ENCODE results near the gene PMPCA.

The PMPCA gene

DNA sequence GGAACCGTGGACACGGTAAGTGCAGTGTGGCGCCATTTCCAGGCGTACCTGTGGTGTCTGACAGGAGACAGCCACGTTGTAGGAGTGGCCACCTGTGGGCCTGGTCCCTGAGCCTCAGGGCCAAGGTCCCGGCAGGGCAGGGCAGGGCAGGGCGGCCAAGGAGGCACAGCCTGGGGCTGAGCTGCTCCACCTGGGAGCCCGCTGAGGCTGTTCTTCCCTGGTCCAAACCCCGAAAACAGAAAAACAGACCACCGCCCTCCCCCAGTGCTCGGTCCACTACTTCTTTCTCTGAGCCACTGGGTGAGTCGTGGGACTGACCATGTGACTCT lies 8.6 kb downstream of the PMPCA start:
- Histone ChIP-seq H3K27me3 (ENCODE audit: insufficient read depth, poor library complexity, severe bottlenecking) (no peaks in the 10 kb centered on the region), H3K4me3 (replicated peaks; ENCODE audit: insufficient read depth, low read length) (no peak overlapping the region), H3K27ac (replicated peaks) (no peak overlapping the region)
- no peak for DNase-seq (ENCODE audit: low read depth in 1 of 2, low spot score in 1 of 2)
- no peak for TF ChIP-seq SPI1 (IDR thresholded peaks at IDR 0.05; ENCODE audit: borderline replicate concordance, low read depth)
- no peak for TF ChIP-seq GABPA (IDR thresholded peaks at IDR 0.05; ENCODE audit: low read depth)
- TF ChIP-seq, protein P1, sequence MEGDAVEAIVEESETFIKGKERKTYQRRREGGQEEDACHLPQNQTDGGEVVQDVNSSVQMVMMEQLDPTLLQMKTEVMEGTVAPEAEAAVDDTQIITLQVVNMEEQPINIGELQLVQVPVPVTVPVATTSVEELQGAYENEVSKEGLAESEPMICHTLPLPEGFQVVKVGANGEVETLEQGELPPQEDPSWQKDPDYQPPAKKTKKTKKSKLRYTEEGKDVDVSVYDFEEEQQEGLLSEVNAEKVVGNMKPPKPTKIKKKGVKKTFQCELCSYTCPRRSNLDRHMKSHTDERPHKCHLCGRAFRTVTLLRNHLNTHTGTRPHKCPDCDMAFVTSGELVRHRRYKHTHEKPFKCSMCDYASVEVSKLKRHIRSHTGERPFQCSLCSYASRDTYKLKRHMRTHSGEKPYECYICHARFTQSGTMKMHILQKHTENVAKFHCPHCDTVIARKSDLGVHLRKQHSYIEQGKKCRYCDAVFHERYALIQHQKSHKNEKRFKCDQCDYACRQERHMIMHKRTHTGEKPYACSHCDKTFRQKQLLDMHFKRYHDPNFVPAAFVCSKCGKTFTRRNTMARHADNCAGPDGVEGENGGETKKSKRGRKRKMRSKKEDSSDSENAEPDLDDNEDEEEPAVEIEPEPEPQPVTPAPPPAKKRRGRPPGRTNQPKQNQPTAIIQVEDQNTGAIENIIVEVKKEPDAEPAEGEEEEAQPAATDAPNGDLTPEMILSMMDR (IDR thresholded peaks at IDR 0.05; ENCODE audit: insufficient read depth, low read length), result no peak
- TF ChIP-seq POLR2AphosphoS5 (IDR thresholded peaks at IDR 0.05; ENCODE audit: low read depth), result no peak
- TF ChIP-seq, protein P2, sequence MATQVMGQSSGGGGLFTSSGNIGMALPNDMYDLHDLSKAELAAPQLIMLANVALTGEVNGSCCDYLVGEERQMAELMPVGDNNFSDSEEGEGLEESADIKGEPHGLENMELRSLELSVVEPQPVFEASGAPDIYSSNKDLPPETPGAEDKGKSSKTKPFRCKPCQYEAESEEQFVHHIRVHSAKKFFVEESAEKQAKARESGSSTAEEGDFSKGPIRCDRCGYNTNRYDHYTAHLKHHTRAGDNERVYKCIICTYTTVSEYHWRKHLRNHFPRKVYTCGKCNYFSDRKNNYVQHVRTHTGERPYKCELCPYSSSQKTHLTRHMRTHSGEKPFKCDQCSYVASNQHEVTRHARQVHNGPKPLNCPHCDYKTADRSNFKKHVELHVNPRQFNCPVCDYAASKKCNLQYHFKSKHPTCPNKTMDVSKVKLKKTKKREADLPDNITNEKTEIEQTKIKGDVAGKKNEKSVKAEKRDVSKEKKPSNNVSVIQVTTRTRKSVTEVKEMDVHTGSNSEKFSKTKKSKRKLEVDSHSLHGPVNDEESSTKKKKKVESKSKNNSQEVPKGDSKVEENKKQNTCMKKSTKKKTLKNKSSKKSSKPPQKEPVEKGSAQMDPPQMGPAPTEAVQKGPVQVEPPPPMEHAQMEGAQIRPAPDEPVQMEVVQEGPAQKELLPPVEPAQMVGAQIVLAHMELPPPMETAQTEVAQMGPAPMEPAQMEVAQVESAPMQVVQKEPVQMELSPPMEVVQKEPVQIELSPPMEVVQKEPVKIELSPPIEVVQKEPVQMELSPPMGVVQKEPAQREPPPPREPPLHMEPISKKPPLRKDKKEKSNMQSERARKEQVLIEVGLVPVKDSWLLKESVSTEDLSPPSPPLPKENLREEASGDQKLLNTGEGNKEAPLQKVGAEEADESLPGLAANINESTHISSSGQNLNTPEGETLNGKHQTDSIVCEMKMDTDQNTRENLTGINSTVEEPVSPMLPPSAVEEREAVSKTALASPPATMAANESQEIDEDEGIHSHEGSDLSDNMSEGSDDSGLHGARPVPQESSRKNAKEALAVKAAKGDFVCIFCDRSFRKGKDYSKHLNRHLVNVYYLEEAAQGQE (IDR thresholded peaks at IDR 0.05; ENCODE audit: insufficient replicate concordance, low read depth), result no peak

DNA sequence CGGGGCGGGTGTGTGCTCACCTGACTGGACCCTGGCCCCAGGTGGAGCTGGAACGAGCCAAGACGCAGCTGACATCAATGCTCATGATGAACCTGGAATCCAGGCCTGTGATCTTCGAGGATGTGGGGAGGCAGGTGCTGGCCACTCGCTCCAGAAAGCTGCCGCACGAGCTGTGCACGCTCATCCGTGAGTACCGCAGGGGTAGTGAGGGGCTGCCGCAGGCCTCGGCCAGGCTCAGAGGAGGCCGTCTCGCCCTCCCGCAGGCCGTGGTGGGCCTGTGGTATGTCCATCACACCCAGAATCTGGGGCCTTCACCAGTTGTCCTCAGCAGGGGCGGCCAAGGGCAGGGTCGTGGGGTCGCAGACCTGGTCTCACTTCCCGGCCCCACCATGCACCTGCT lies 11.3 kb downstream of the PMPCA start:
- no peak for DNase-seq (ENCODE audit: low read depth in 1 of 2, low spot score in 1 of 2)
- Histone ChIP-seq H3K27ac (replicated peaks) (no peak overlapping the region), H3K27me3 (ENCODE audit: insufficient read depth, poor library complexity, severe bottlenecking) (no peaks in the 10 kb centered on the region), H3K4me3 (replicated peaks; ENCODE audit: insufficient read depth, low read length) (no peak overlapping the region)
- TF ChIP-seq POLR2AphosphoS5 (IDR thresholded peaks at IDR 0.05; ENCODE audit: low read depth), result no peak
- TF ChIP-seq SPI1 (IDR thresholded peaks at IDR 0.05; ENCODE audit: borderline replicate concordance, low read depth), result no peak
- TF ChIP-seq, protein P2 (IDR thresholded peaks at IDR 0.05; ENCODE audit: insufficient replicate concordance, low read depth), result no peak
- TF ChIP-seq, protein P1 (IDR thresholded peaks at IDR 0.05; ENCODE audit: insufficient read depth, low read length), result no peak
- TF ChIP-seq GABPA (IDR thresholded peaks at IDR 0.05; ENCODE audit: low read depth), result no peak

DNA sequence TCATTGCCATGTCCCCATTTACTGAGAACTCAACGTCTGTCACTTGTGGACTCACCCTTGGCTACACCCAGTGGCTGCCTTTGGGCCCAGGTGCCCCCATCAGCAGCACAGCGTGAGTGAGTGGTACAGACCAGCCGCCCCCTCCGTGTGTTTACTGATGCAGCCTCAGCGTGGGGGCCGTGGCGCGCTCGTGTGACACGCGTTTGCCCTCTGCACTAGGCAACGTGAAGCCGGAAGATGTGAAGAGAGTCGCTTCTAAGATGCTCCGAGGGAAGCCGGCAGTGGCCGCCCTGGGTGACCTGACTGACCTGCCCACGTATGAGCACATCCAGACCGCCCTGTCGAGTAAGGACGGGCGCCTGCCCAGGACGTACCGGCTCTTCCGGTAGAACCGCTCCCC lies 12.4 kb downstream of the PMPCA start:
- DNase-seq (ENCODE audit: low read depth in 1 of 2, low spot score in 1 of 2), result no peak
- Histone ChIP-seq H3K27ac (replicated peaks) (no peak overlapping the region), H3K27me3 (ENCODE audit: insufficient read depth, poor library complexity, severe bottlenecking) (no peaks in the 10 kb centered on the region), H3K4me3 (replicated peaks; ENCODE audit: insufficient read depth, low read length) (no peak overlapping the region)
- TF ChIP-seq GABPA (IDR thresholded peaks at IDR 0.05; ENCODE audit: low read depth) (no peak), POLR2AphosphoS5 (IDR thresholded peaks at IDR 0.05; ENCODE audit: low read depth) (no peak), SPI1 (IDR thresholded peaks at IDR 0.05; ENCODE audit: borderline replicate concordance, low read depth) (no peak)
- TF ChIP-seq, protein P2 (IDR thresholded peaks at IDR 0.05; ENCODE audit: insufficient replicate concordance, low read depth), result no peak
- TF ChIP-seq, protein P1 (IDR thresholded peaks at IDR 0.05; ENCODE audit: insufficient read depth, low read length), result no peak
